Measurements from ENCODE around the gene NDUFAF3. TPM values are rescaled to one million over a fixed set of nuclear protein-coding genes. Genes with fewer than 3 reads are reported as not detected.

The NDUFAF3 gene
- total and polyA plus RNA-seq, 2 of the 4 experiments (the other 2 are of a cell fraction): 26.5 to 112 TPM

DNA sequence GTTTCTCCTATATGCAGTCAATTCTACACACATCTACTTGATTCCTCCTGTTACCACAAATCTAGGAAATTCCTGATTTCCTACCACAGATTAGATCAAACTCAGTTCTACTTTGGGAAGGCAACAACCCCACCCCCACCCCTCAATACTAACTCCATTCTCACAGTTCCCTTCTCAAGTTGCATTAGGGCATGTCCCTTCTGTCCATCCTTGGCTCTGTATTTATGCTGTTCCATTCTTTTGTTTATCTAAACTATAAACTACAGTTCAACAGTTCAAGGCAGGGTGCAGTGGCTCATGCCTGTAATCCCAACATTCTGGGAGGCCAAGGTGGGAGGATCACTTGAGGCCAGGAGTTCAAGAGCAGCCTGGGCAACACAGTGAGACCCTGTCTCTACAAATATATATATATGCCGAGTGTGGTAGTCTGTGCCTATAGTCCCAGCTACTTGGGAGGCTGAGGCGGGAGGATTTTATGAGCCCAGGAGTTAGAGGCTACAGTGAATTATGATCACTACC, 32.5 kb downstream of the NDUFAF3 start:
- Histone ChIP-seq H3K9ac (ENCODE audit: low read depth, low read length) (no peak overlapping the region; the same call in 1 of the 2 replicates), H2AK5ac (ENCODE audit: low read depth, low read length) (0 out of 2 replicates have a peak overlapping the region, but pooled peaks have one; percentile 30), H2BK15ac (ENCODE audit: low read depth, low read length) (no peak overlapping the region), H3K27me3 (ENCODE audit: control insufficient read depth, insufficient read depth, low read length) (no peaks in the 10 kb centered on the region), H2BK120ac (ENCODE audit: low read depth, low read length) (peak overlapping the region; percentile 70), H2AFZ (replicated peaks; ENCODE audit: low read length, poor library complexity) (no peak overlapping the region), H3K4me1 (ENCODE audit: control insufficient read depth, insufficient read depth, low read length) (peaks cover 2% of the 10 kb centered on the region; the same call in 1 of the 2 replicates), H3K56ac (ENCODE audit: extremely low read depth, insufficient read depth, low read length) (no peak overlapping the region), H3K18ac (ENCODE audit: low read depth, low read length) (no peak overlapping the region; the same call in 1 of the 2 replicates), H3K79me1 (ENCODE audit: low read depth in 1 of 2, low read length in 2 of 2) (peaks cover 49 to 70% of the 10 kb centered on the region in 2 experiments), H3K4me3 (ENCODE audit: insufficient read depth, low read depth, low read length) (no peak overlapping the region), H4K91ac (ENCODE audit: insufficient read depth, low read depth, low read length) (0 out of 2 replicates have a peak overlapping the region, but pooled peaks have one; percentile 47), H4K8ac (ENCODE audit: low read depth in 2 of 2, low read length in 2 of 2) (peak overlapping the region in 1 of 2 experiments; percentile 19; a peak in 2 of 4 replicates), H3K4ac (ENCODE audit: low read depth, low read length) (no peak overlapping the region; the same call in 1 of the 2 replicates), H3K9me3 (ENCODE audit: control insufficient read depth, insufficient read depth, low read length) (no peaks in the 10 kb centered on the region), H3K36me3 (ENCODE audit: control insufficient read depth, insufficient read depth, low read length) (peaks cover 37% of the 10 kb centered on the region), H2AK9ac (replicated peaks; ENCODE audit: low read depth, low read length, poor library complexity) (no peak overlapping the region), H3K27ac (ENCODE audit: insufficient read depth, low read length) (peak overlapping the region; percentile 76; the same call in 1 of the 2 replicates), H3K4me2 (ENCODE audit: low read depth, low read length) (peak overlapping the region; percentile 34), H4K5ac (ENCODE audit: low read depth, low read length) (no peak overlapping the region; the same call in 1 of the 2 replicates), H3K23ac (ENCODE audit: low read depth, low read length) (no peak overlapping the region; the same call in 1 of the 2 replicates), H2BK20ac (ENCODE audit: low read depth, low read length) (peak overlapping the region; percentile 33; the same call in 1 of the 2 replicates), H3K14ac (replicated peaks; ENCODE audit: low read depth, low read length) (no peak overlapping the region), H4K20me1 (ENCODE audit: insufficient read depth, low read length) (peaks cover 7% of the 10 kb centered on the region; the same call in 1 of the 2 replicates), H2BK5ac (ENCODE audit: low read depth, low read length, poor library complexity, severe bottlenecking) (peak overlapping the region; percentile 79), H3K9me1 (ENCODE audit: insufficient read depth, low read length) (peaks cover 19% of the 10 kb centered on the region)
- peak; percentile 77 for ATAC-seq (ENCODE audit: low read depth)
- intact Hi-C loops (cut with micrococcal nuclease): no loop called here
- DNase-seq: peak; percentile 13
- dilution Hi-C loops (cut with HindIII; ENCODE audit: low sequenced_read_pairs, unreplicated experiment): no loop called here
- POLR2A ChIA-PET (ENCODE audit: unreplicated experiment): no interaction called here
- BruUV-seq (replicated peaks): no TSS peak
- CTCF ChIA-PET: interaction anchor here (0.6 kb wide), 1 partner anchor 14 kb away, joined by 4 read pairs; no protein-coding TSS in a partner anchor
- in situ Hi-C loops (cut with MboI; ENCODE audit: low sequenced_read_pairs): no loop called here
- WGBS, 2 experiments (ENCODE audit: extremely low coverage in 2 of 2, insufficient read length in 1 of 2): no CpG with 5 or more reads among the region's 2 CpGs
- TF ChIP-seq SMC3 (IDR thresholded peaks at IDR 0.05; ENCODE audit: low read depth, low read length): no peak
- TF ChIP-seq, protein P1, sequence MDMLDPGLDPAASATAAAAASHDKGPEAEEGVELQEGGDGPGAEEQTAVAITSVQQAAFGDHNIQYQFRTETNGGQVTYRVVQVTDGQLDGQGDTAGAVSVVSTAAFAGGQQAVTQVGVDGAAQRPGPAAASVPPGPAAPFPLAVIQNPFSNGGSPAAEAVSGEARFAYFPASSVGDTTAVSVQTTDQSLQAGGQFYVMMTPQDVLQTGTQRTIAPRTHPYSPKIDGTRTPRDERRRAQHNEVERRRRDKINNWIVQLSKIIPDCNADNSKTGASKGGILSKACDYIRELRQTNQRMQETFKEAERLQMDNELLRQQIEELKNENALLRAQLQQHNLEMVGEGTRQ (IDR thresholded peaks at IDR 0.05; ENCODE audit: low read depth, low read length): no peak

Measured in IMR-90 (cell line).